IMR-90 (cell line): ENCODE results near the gene PDCD1LG2. TPM values are rescaled to one million over a fixed set of nuclear protein-coding genes. Genes with fewer than 3 reads are reported as not detected.
A peak's percentile ranks its signal among the peaks of the same experiment; 100 is the strongest.

ENCODE experiments used
- ATAC-seq: fragments of 200-7000 bp; cut with Tn5 transposase; 2 replicates; pipeline ENCODE4 v1.9.1; 2020; ENCODE audit warnings: low read depth, mild to moderate bottlenecking, moderate library complexity
- BruUV-seq: library from RNA; stranded (reverse); fragments of 400-500 nt; replicated peaks from 2 replicates; lab custom pipeline; 2021; lab: Mats Ljungman, UMichigan
- CTCF ChIA-PET: fragments of 300-600 bp; formaldehyde crosslinking; extraction: SDS; loops from one replicate; lab custom pipeline; 2021; ENCODE audit warnings: antibody characterized with exemption; lab: Yijun Ruan, JAX
- POLR2A ChIA-PET: fragments of 300-600 bp; sonication (Branson Sonifier 250); formaldehyde crosslinking; loops from one replicate; lab custom pipeline; 2022; ENCODE audit warnings: antibody characterized with exemption; ENCODE audit not compliant: unreplicated experiment; lab: Charles Lee
- DNase-seq: peaks from one replicate; pipeline ENCODE4 v3.0.0; 2013
- H2AFZ ChIP-seq: replicated peaks from 2 replicates; pipeline ENCODE3; 2013; ENCODE audit warnings: low read length, mild to moderate bottlenecking; ENCODE audit not compliant: poor library complexity
- H2AK5ac ChIP-seq: 2 replicates; pipeline ENCODE4 v1.6.1; 2013; ENCODE audit warnings: low read depth, low read length, inconsistent platforms
- H2AK9ac ChIP-seq: replicated peaks from 2 replicates; pipeline ENCODE3; 2013; ENCODE audit warnings: mild to moderate bottlenecking, low read depth, low read length, moderate library complexity; ENCODE audit not compliant: poor library complexity
- H2BK120ac ChIP-seq: 2 replicates; pipeline ENCODE4 v1.6.1; 2013; ENCODE audit warnings: low read depth, low read length, inconsistent platforms
- H2BK15ac ChIP-seq: 3 replicates; pipeline ENCODE4 v1.6.1; 2013; ENCODE audit warnings: low read depth, low read length, inconsistent platforms
- H2BK20ac ChIP-seq: 2 replicates; pipeline ENCODE4 v1.6.1; 2013; ENCODE audit warnings: low read depth, mild to moderate bottlenecking, inconsistent platforms, low read length, moderate library complexity
- H2BK5ac ChIP-seq: 2 replicates; pipeline ENCODE4 v1.6.1; 2013; ENCODE audit warnings: mild to moderate bottlenecking, low read depth, low read length, inconsistent platforms; ENCODE audit not compliant: poor library complexity, severe bottlenecking
- H3K14ac ChIP-seq: replicated peaks from 2 replicates; pipeline ENCODE4 v1.6.1; 2013; ENCODE audit warnings: low read depth, low read length, inconsistent platforms
- H3K18ac ChIP-seq: 2 replicates; pipeline ENCODE4 v1.6.1; 2013; ENCODE audit warnings: low read depth, low read length, control low read depth
- H3K23ac ChIP-seq: 2 replicates; pipeline ENCODE4 v1.6.1; 2013; ENCODE audit warnings: low read depth, low read length, inconsistent platforms
- H3K27ac ChIP-seq: 2 replicates; pipeline ENCODE4 v1.5.1; 2013; ENCODE audit warnings: mild to moderate bottlenecking, control low read depth, low read length; ENCODE audit not compliant: insufficient read depth
- H3K27me3 ChIP-seq: 2 replicates; pipeline ENCODE4 v1.6.1; 2013; ENCODE audit warnings: low read length; ENCODE audit not compliant: control insufficient read depth, insufficient read depth
- H3K36me3 ChIP-seq: 2 replicates; pipeline ENCODE4 v1.6.1; 2013; ENCODE audit warnings: low read length, mixed read lengths; ENCODE audit not compliant: control insufficient read depth, insufficient read depth
- H3K4ac ChIP-seq: 2 replicates; pipeline ENCODE4 v1.6.1; 2013; ENCODE audit warnings: low read depth, low read length, inconsistent platforms
- H3K4me1 ChIP-seq: 2 replicates; pipeline ENCODE4 v1.6.1; 2013; ENCODE audit warnings: low read length, mixed read lengths; ENCODE audit not compliant: control insufficient read depth, insufficient read depth
- H3K4me2 ChIP-seq: 2 replicates; pipeline ENCODE4 v1.6.1; 2013; ENCODE audit warnings: low read depth, mild to moderate bottlenecking, control low read depth, low read length, moderate library complexity
- H3K4me3 ChIP-seq: 2 replicates; pipeline ENCODE4 v1.5.1; 2013; ENCODE audit warnings: low read depth, mild to moderate bottlenecking, control low read depth, low read length, moderate library complexity; ENCODE audit not compliant: insufficient read depth
- H3K56ac ChIP-seq: 2 replicates; pipeline ENCODE4 v1.6.1; 2013; ENCODE audit warnings: low read length, inconsistent platforms; ENCODE audit not compliant: insufficient read depth; ENCODE audit errors: extremely low read depth
- H3K79me1 ChIP-seq, 2 experiments: 2 replicates each; pipeline ENCODE4 v1.6.1; 2013; ENCODE audit warnings: low read length in 2 of 2, inconsistent platforms in 1 of 2, low read depth in 1 of 2
- H3K9ac ChIP-seq: 2 replicates; pipeline ENCODE4 v1.6.1; 2013; ENCODE audit warnings: low read depth, low read length, control low read depth
- H3K9me1 ChIP-seq: 2 replicates; pipeline ENCODE4 v1.6.1; 2013; ENCODE audit warnings: low read length, inconsistent platforms; ENCODE audit not compliant: insufficient read depth
- H3K9me3 ChIP-seq: 2 replicates; pipeline ENCODE4 v1.6.1; 2013; ENCODE audit warnings: low read length; ENCODE audit not compliant: control insufficient read depth, insufficient read depth
- H4K20me1 ChIP-seq: 2 replicates; pipeline ENCODE4 v1.6.1; 2013; ENCODE audit warnings: low read length, inconsistent platforms; ENCODE audit not compliant: insufficient read depth
- H4K5ac ChIP-seq: 2 replicates; pipeline ENCODE4 v1.6.1; 2013; ENCODE audit warnings: mild to moderate bottlenecking, low read depth, low read length, control low read depth
- H4K8ac ChIP-seq, 2 experiments: 2 replicates each; pipeline ENCODE4 v1.6.1; 2013; ENCODE audit warnings: low read depth in 2 of 2, low read length in 2 of 2, control low read depth in 1 of 2, inconsistent platforms in 1 of 2
- H4K91ac ChIP-seq: 2 replicates; pipeline ENCODE4 v1.6.1; 2013; ENCODE audit warnings: low read depth, low read length, inconsistent platforms; ENCODE audit not compliant: insufficient read depth
- CEBPB ChIP-seq: IDR thresholded peaks from 2 replicates; pipeline ENCODE4 v1.6.1; 2012; ENCODE audit warnings: low read depth, low read length, improper control_type of control experiment
- MAFK ChIP-seq: IDR thresholded peaks from 2 replicates; pipeline ENCODE4 v1.6.1; 2012; ENCODE audit warnings: low read depth, low read length, improper control_type of control experiment
- MXI1 ChIP-seq: IDR thresholded peaks from 2 replicates; pipeline ENCODE4 v1.6.1; 2012; ENCODE audit warnings: low read depth, mild to moderate bottlenecking, low read length, moderate library complexity, borderline replicate concordance
- POLR2A ChIP-seq: IDR thresholded peaks from 2 replicates; pipeline ENCODE4 v1.6.1; 2012; ENCODE audit warnings: mild to moderate bottlenecking, low read depth, low read length
- RCOR1 ChIP-seq: IDR thresholded peaks from 2 replicates; pipeline ENCODE4 v1.6.1; 2012; ENCODE audit warnings: mild to moderate bottlenecking, low read length, improper control_type of control experiment; ENCODE audit not compliant: insufficient replicate concordance
- WGBS, 2 experiments: methylation state at CpG; one replicate each; pipeline versions ENCODE4 v1.1.5 to v1.1.7; 2013; ENCODE audit warnings: missing lambda C conversion rate in 2 of 2; ENCODE audit not compliant: insufficient read length in 1 of 2; ENCODE audit errors: extremely low coverage in 2 of 2; 5-methylcytosine and 5-hydroxymethylcytosine counted together
- dilution Hi-C: fragments of 300-500 bp; cut with HindIII; formaldehyde crosslinking; loops from one replicate; pipeline ENCODE4 v1.14.3; 2018; ENCODE audit warnings: low sequenced_read_pairs; ENCODE audit not compliant: unreplicated experiment
- in situ Hi-C: fragments of 300-500 bp; cut with MboI; formaldehyde crosslinking; loops from 3 replicates; pipeline ENCODE4 v1.14.3; 2019; ENCODE audit warnings: low sequenced_read_pairs, inconsistent platforms, mixed read lengths
- intact Hi-C: fragments of 100-400 bp; cut with micrococcal nuclease; formaldehyde crosslinking; loops from 2 replicates; pipeline ENCODE4 v1.10.0; 2022
- polyA plus RNA-seq, 3 experiments: library from polyadenylated mRNA; depleted of rRNA; stranded (reverse); fragments of >200 nt; gene quantifications; 2 replicates each; pipeline ENCODE4 v1.2.3, GENCODE V29; 2012; ENCODE audit warnings: low replicate concordance in 1 of 3
- total RNA-seq: library from RNA; depleted of rRNA; stranded (reverse); fragments of >200 nt; gene quantifications from 2 replicates; pipeline ENCODE4 v1.2.3, GENCODE V29; 2012

PDCD1LG2 gene
- total and polyA plus RNA-seq, 2 of the 4 experiments (the other 2 are of a cell fraction): 17.5 to 33.3 TPM

DNA sequence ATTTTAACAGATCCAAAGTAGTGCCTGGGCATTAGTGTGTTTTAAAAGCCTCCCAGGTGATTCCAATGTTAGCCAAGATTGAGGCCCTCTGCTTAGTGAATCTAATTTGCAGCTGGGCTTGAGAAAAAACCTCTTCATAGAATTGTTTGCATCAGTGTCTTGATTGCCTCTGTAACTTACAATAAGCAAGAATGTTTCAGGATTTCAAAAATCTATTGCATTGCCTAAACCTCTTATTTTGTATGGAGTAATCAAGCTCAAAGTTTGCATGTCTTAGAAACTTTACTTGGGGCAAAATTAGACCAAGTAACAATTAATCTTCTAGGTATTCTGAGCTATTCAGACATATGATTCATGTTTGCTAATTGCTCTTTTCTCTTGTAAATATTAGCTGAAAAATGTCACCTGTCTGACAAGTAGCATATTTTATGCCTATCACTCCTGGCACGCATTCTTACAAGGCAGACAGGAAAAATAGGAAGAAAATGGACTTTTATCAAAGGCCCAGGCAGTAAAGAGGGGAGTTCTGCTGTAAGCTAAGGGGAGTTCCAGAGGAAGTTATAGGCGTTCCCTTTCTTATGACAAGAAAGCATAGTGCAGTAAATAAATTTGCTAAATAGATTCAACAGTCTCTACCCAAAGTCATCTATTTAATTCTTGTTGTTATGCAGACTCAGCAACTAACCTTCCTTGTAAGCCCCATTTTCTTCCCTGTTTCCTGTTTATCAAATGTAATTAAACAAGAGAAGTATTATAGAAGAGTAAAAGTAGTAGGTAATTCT lies 21.0 kb downstream of the PDCD1LG2 start:
- H4K20me1 ChIP-seq: no peaks in the 10 kb centered on the region
- no peak overlapping the region for H3K18ac ChIP-seq
- no peak overlapping the region for H4K91ac ChIP-seq
- WGBS, 2 experiments: no CpG with 5 or more reads among the region's 2 CpGs
- ChIA-PET POLR2A (no interaction called here), CTCF (no interaction called here)
- no peak overlapping the region for H3K23ac ChIP-seq
- DNase-seq (no peak), ATAC-seq (no peak)
- no peak overlapping the region for H2BK5ac ChIP-seq
- H3K4ac ChIP-seq: no peak overlapping the region
- H3K4me3 ChIP-seq: no peak overlapping the region
- no peak overlapping the region; the same call in 1 of the 2 replicates for H2BK120ac ChIP-seq
- no peak overlapping the region for H2AK5ac ChIP-seq
- peak overlapping the region in 1 of 2 experiments; percentile 80; a peak in 1 of 4 replicates for H4K8ac ChIP-seq
- dilution Hi-C loops (no loop called here), in situ Hi-C loops (no loop called here), intact Hi-C loops (no loop called here)
- H2BK20ac ChIP-seq: no peak overlapping the region
- no peaks in the 10 kb centered on the region for H3K27me3 ChIP-seq
- H3K4me1 ChIP-seq: peaks cover 9% of the 10 kb centered on the region
- peak overlapping the region; percentile 81; the same call in 1 of the 2 replicates for H3K14ac ChIP-seq
- peaks cover 23 to 24% of the 10 kb centered on the region in 2 experiments for H3K79me1 ChIP-seq
- TF ChIP-seq POLR2A (no peak), MXI1 (no peak), MAFK (peak; percentile 57; the same call in 1 of the 2 replicates), CEBPB (no peak), RCOR1 (no peak)
- peaks cover 7% of the 10 kb centered on the region for H3K36me3 ChIP-seq
- peaks cover 15% of the 10 kb centered on the region for H3K9me1 ChIP-seq
- no peak overlapping the region for H3K9ac ChIP-seq
- no peak overlapping the region for H4K5ac ChIP-seq
- H2AK9ac ChIP-seq: no peak overlapping the region
- no peak overlapping the region for H3K56ac ChIP-seq
- H3K4me2 ChIP-seq: no peak overlapping the region
- BruUV-seq: no TSS peak
- no peak overlapping the region for H2AFZ ChIP-seq
- H2BK15ac ChIP-seq: 0 out of 3 replicates have a peak overlapping the region, but pooled peaks have one; percentile 3
- no peaks in the 10 kb centered on the region for H3K9me3 ChIP-seq
- H3K27ac ChIP-seq: no peak overlapping the region
